Gastroesophageal sphincter (tissue), 3 donors: ENCODE results near the gene CTNNA3.

Source experiments
- CTCF ChIP-seq, 4 experiments: fragments of 200-600 bp in 2 of 4; fragments of 450-650 bp in 2 of 4; sonication (generic) in 1 of 4; IDR thresholded peaks; one replicate each; pipeline ENCODE4 v1.5.1; 2017 to 2019; ENCODE audit warnings: antibody characterized with exemption in 4 of 4, mild to moderate bottlenecking in 2 of 4, moderate library complexity in 2 of 4
- EP300 ChIP-seq: sonication (generic); formaldehyde crosslinking; IDR thresholded peaks from one replicate; pipeline ENCODE4 v1.6.1; 2017; ENCODE audit warnings: antibody characterized with exemption, mild to moderate bottlenecking
- POLR2A ChIP-seq, 2 donors: fragments of 450-650 bp; IDR thresholded peaks; one replicate each; pipeline ENCODE4 v1.6.1; 2017; ENCODE audit warnings: antibody characterized with exemption in 2 of 2, mild to moderate bottlenecking in 2 of 2, moderate library complexity in 1 of 2

- TF ChIP-seq POLR2A (IDR thresholded peaks at IDR 0.05) (no peak), CTCF (IDR thresholded peaks at IDR 0.05) (no peak), EP300 (no peak)
Observed at GRCh38 chr10:67011480-67011879, 684.5 kb downstream of the CTNNA3 start.
